AG09319 (cell line): Measurements from ENCODE around the gene PIK3R1.

Source experiments
- DNase-seq: peaks from one replicate; pipeline ENCODE4 v3.0.0-alpha.2; 2010; ENCODE audit warnings: low read depth; ENCODE audit errors: extremely low read depth
- CTCF ChIP-seq: IDR thresholded peaks from 2 replicates; pipeline ENCODE4 v1.5.1; 2011; ENCODE audit warnings: low read depth, mild to moderate bottlenecking, inconsistent platforms, low read length, moderate library complexity

The PIK3R1 gene

GRCh38 chr5:68305223-68305870 is 89.8 kb downstream of the PIK3R1 start:
- no peak for TF ChIP-seq CTCF
- no peak for DNase-seq

GRCh38 chr5:68306361-68307014 is 90.9 kb downstream of the PIK3R1 start:
- DNase-seq: no peak
- no peak for TF ChIP-seq CTCF

- no peak for TF ChIP-seq CTCF
- DNase-seq: no peak
Observed at GRCh38 chr5:68313336-68313735, 97.8 kb downstream of the PIK3R1 start.

- TF ChIP-seq CTCF: no peak
Observed at GRCh38 chr5:68314465-68314864, 98.9 kb downstream of the PIK3R1 start.

GRCh38 chr5:68315679-68316271 is 100.2 kb downstream of the PIK3R1 start:
- TF ChIP-seq CTCF: no peak
- DNase-seq: no peak

More at GRCh38 chr5:68314465-68314864, 98.9 kb downstream of the PIK3R1 start:
- no peak for DNase-seq

GRCh38 chr5:68316469-68316868 is 100.9 kb downstream of the PIK3R1 start:
- no peak for DNase-seq
- no peak for TF ChIP-seq CTCF

GRCh38 chr5:68317646-68318045 is 102.1 kb downstream of the PIK3R1 start:
- DNase-seq: no peak
- TF ChIP-seq CTCF: no peak
